Esophagus muscularis mucosa (tissue), 4 donors: ENCODE results near the gene TEKTIP1.

Experiments
- CTCF ChIP-seq, 3 experiments: fragments of 200-600 bp in 2 of 3; fragments of 450-650 bp in 1 of 3; sonication (generic) in 2 of 3; IDR thresholded peaks; one replicate each; pipeline ENCODE4 v1.5.1; 2017 to 2019; ENCODE audit warnings: antibody characterized with exemption in 3 of 3, mild to moderate bottlenecking in 2 of 3, moderate library complexity in 1 of 3
- EP300 ChIP-seq: sonication (generic); formaldehyde crosslinking; IDR thresholded peaks from one replicate; pipeline ENCODE4 v1.6.1; 2017; ENCODE audit warnings: antibody characterized with exemption
- POLR2A ChIP-seq: fragments of 450-650 bp; IDR thresholded peaks from one replicate; pipeline ENCODE4 v1.6.1; 2017; ENCODE audit warnings: antibody characterized with exemption, moderate library complexity, mild to moderate bottlenecking, low read depth

GRCh38 chr19:3572132-3572854, 33.3 kb downstream of the TEKTIP1 start:
- no peak for TF ChIP-seq CTCF (IDR thresholded peaks at IDR 0.05)
- TF ChIP-seq POLR2A, result no peak
- TF ChIP-seq EP300, result no peak
